ENCODE data around the gene TMEM87A. TPM values are rescaled to one million over a fixed set of nuclear protein-coding genes. Genes with fewer than 3 reads are reported as not detected.

TMEM87A gene
- total and polyA plus RNA-seq, 2 of the 8 experiments (the other 6 are each of a cell fraction or from before 2014, with no cell fraction given) = 15.2 to 33.1 TPM

GRCh38 chr15:42239528-42240182 is 33.6 kb downstream of the TMEM87A start:
- H3K4me1 ChIP-seq (replicated peaks in 1 of 4; ENCODE audit: control insufficient read depth in 3 of 4, insufficient read depth in 4 of 4, low read length in 3 of 4) = no peaks in the 10 kb centered on the region
- H3K27ac ChIP-seq (ENCODE audit: low read depth, low read length) = no peak overlapping the region
- H2BK15ac ChIP-seq (ENCODE audit: low read length) = no peak overlapping the region
- no peak overlapping the region for H3K9ac ChIP-seq (replicated peaks in 1 of 4; ENCODE audit: extremely low read depth in 1 of 4, low read depth in 3 of 4, low read length in 3 of 4)
- no peak overlapping the region for H3K4me2 ChIP-seq (ENCODE audit: insufficient read depth in 1 of 2, low read depth in 2 of 2, low read length in 2 of 2)
- no peak overlapping the region for H2BK120ac ChIP-seq (replicated peaks; ENCODE audit: low read depth, low read length)
- H2BK20ac ChIP-seq (ENCODE audit: low read length) = no peak overlapping the region
- POLR2A ChIA-PET (ENCODE audit: partially characterized antibody) = interaction anchor here (1.7 kb wide), 1 partner anchor 20 kb away, joined by 4 read pairs; no protein-coding TSS in a partner anchor
- peaks cover 0 to 2% of the 10 kb centered on the region in 2 experiments for H4K20me1 ChIP-seq (replicated peaks in 1 of 2; ENCODE audit: control insufficient read depth in 1 of 2, insufficient read depth in 2 of 2, low read length in 2 of 2)
- no peak overlapping the region for H3K4ac ChIP-seq (replicated peaks; ENCODE audit: insufficient read length, low read depth, low read length)
- FAIRE-seq (no peak), DNase-seq (ENCODE audit: low read depth in 1 of 2, low spot score in 2 of 2) (no peak)
- H2BK5ac ChIP-seq (ENCODE audit: low read depth, low read length) = no peak overlapping the region
- H3K79me1 ChIP-seq (ENCODE audit: low read depth, low read length) = no peaks in the 10 kb centered on the region
- no peak overlapping the region for H3K14ac ChIP-seq (ENCODE audit: insufficient read length)
- no peaks in the 10 kb centered on the region for H3K79me2 ChIP-seq (ENCODE audit: control insufficient read depth in 1 of 2, insufficient read depth in 2 of 2, low read length in 2 of 2)
- no peaks in the 10 kb centered on the region for H3K27me3 ChIP-seq (replicated peaks in 1 of 4; ENCODE audit: control insufficient read depth in 3 of 4, extremely low read depth in 1 of 4, insufficient read depth in 3 of 4, low read length in 3 of 4)
- H3K4me3 ChIP-seq (ENCODE audit: extremely low read depth in 1 of 4, insufficient read depth in 2 of 4, low read depth in 3 of 4, low read length in 4 of 4) = no peak overlapping the region
- H3K18ac ChIP-seq (ENCODE audit: extremely low read depth, low read length) = no peak overlapping the region
- no peak overlapping the region for H3K23ac ChIP-seq (ENCODE audit: insufficient read length)
- CTCF ChIA-PET (ENCODE audit: partially characterized antibody) = no interaction called here
- H3K56ac ChIP-seq (replicated peaks; ENCODE audit: insufficient read length, low read depth, low read length) = no peak overlapping the region
- peaks cover 2 to 35% (median 14%) of the 10 kb centered on the region in 4 experiments; a peak in 6 of 8 replicates for H3K36me3 ChIP-seq (ENCODE audit: control insufficient read depth in 2 of 4, insufficient read depth in 4 of 4, low read length in 3 of 4)
- H3K9me3 ChIP-seq (ENCODE audit: insufficient read depth in 2 of 2, low read depth in 1 of 2, low read length in 1 of 2) = no peaks in the 10 kb centered on the region
- H2AFZ ChIP-seq (ENCODE audit: low read length) = no peak overlapping the region
- H3K23me2 ChIP-seq (ENCODE audit: low read depth, low read length) = no peaks in the 10 kb centered on the region; the same call in 1 of the 2 replicates
- H4K91ac ChIP-seq (replicated peaks; ENCODE audit: insufficient read length, low read length) = no peak overlapping the region
- no peak overlapping the region for H4K8ac ChIP-seq (ENCODE audit: extremely low read depth, insufficient read depth, low read length)
- H2AK5ac ChIP-seq (ENCODE audit: low read depth, low read length) = no peak overlapping the region
- no peak overlapping the region for H4K5ac ChIP-seq (ENCODE audit: insufficient read length, low read depth, low read length)
- no peak overlapping the region for H2BK12ac ChIP-seq (ENCODE audit: low read depth, low read length)
- TF ChIP-seq RFX5 (IDR thresholded peaks at IDR 0.05; ENCODE audit: borderline replicate concordance, low read depth, low read length) = no peak
- no peak for TF ChIP-seq TAF7 (optimal IDR thresholded peaks at IDR 0.05; ENCODE audit: borderline replicate concordance, low read depth, low read length)
- TF ChIP-seq ASH2L (IDR thresholded peaks at IDR 0.05; ENCODE audit: low read length) = no peak
- no peak for TF ChIP-seq TCF12 (IDR thresholded peaks at IDR 0.05; ENCODE audit: low read depth, low read length)
- no peak for TF ChIP-seq BACH1 (IDR thresholded peaks at IDR 0.05; ENCODE audit: low read length)
- TF ChIP-seq SIX5 (IDR thresholded peaks at IDR 0.05; ENCODE audit: low read depth, low read length) = no peak
- no peak for TF ChIP-seq SP4 (IDR thresholded peaks at IDR 0.05; ENCODE audit: low read length)
- no peak for TF ChIP-seq BCL11A (IDR thresholded peaks at IDR 0.05; ENCODE audit: low read depth in 2 of 2, low read length in 2 of 2)
- TF ChIP-seq CHD1 (IDR thresholded peaks at IDR 0.05; ENCODE audit: low read depth, low read length) = no peak
- no peak for TF ChIP-seq NANOG (IDR thresholded peaks at IDR 0.05; ENCODE audit: insufficient read depth, low read depth, low read length, poor library complexity, severe bottlenecking)
- no peak for TF ChIP-seq EGR1 (IDR thresholded peaks at IDR 0.05; ENCODE audit: borderline replicate concordance, low read depth, low read length)
- TF ChIP-seq TBP (IDR thresholded peaks at IDR 0.05; ENCODE audit: low read depth, low read length) = no peak
- no peak for TF ChIP-seq CBX5 (IDR thresholded peaks at IDR 0.05; ENCODE audit: low read depth, low read length)
- no peak for TF ChIP-seq SIRT6 (IDR thresholded peaks at IDR 0.05; ENCODE audit: low read length)
- TF ChIP-seq CEBPB (IDR thresholded peaks at IDR 0.05; ENCODE audit: low read depth, low read length) = no peak
- TF ChIP-seq TEAD4 (IDR thresholded peaks at IDR 0.05; ENCODE audit: low read depth, low read length) = no peak
